NCI-H2107 treated with DMSO at 0.1 percent for 48 hours (cell line): ENCODE measurements around the gene NBEA.

Source experiments
- DNase-seq: peaks from one replicate; lab custom pipeline; 2025; ENCODE audit not compliant: unreplicated experiment; lab: John Stamatoyannopoulos, UW

Gene NBEA

DNA sequence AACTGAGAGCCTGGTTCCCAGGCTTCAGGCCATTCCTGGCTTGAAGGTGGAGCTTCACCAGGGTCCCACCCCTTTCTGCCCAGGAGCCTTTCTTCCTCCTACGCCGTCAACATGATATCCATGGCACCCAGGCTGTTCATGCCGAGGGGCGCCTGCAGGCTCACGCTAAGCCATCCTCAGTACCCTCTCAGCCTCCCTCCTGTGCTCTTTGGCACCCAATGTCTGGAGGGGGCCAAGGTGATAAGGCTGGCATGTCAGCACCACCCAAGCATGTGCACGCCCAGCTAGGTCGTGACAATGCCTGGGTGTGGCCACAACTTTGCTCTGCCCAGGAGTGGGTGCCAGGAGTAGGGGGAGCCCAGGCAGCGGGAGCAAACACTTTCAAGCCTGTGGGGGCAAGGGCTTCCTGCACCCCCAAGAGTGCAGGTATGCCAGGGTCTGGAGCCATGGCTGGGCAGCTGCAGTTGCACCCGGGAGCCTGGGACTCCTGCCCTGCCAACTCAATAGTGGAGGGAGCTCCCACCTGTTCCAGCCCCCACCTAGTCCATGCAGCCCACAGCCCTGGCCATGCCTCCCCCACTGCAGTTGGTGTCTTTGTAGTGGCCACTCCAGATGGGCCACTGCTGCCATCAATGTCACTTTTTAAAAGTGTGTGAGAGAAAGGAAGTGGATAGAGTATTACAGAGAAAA lies 314.5 kb downstream of the NBEA start:
- no peak for DNase-seq

DNA sequence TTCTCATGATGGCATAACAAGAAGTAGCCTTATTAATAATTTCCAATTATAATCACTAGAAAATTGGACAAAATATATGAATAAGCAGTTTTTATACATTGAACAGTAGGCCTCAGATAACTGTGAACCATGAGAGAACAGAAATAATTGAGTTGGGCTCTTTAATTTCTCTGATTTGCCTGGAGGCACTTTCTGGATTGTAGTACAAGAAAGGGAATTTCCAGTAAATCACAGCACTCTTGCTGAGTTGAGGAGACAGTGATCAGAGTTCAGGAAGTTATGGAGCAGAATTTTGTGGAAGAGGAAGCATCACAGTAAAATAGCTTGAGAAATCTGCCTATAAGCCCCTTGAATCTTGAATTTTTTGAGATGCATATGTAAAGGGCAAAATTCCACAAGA lies 318.2 kb downstream of the NBEA start:
- no peak for DNase-seq

DNA sequence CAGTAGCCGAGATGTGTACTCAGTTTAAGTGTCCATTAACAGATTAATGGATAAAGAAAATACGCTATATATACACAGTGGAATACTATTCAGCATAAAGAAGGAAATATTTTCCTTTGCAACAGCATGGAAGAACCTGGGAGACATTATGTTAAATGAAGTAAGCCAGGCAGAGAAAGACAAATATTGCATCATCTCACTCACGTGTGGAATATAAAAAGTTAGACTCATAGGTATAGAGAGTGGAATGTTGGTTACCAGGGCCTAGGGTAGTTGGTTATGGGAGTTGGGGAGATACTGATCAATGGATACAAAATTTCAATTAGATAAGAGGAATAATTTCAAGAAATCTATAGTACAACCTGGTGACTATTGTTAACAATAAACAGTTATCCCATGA lies 324.3 kb downstream of the NBEA start:
- DNase-seq, result no peak

DNA sequence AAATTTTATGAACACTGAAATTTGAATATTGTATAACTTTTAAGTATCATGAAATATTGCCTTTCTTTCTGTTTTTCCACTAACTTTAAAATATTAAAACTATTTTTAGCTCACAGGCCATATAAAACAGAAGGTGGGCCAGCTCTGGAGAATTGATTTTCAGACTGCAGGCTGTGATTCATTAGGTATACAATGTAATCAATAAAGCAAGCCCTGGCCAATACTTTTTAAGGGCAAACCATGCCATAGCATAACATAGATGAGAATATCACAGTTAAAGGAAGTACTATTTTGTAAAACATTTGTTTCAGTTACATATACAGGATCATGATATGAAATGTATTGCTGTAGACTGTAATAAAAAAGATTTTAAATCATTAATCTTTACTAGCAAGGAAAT lies 336.8 kb downstream of the NBEA start:
- no peak for DNase-seq

DNA sequence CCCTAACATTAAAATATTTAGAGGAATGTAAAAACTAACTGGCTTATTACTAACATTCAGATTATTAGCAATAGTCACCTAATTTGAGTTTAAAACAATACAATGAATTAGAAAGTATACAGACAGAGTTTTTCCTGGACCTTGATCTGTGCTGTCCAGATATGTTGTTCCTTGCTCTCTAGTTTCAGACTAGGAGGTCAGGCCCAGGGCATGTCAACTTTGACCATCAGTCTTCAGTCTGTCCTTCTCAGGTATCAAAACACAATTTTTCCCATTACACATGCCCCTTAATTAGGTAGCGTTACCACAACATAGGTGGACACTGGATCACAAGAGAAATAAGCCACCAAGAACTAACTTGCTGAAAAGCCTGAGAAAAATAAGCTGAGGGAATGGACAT lies 337.4 kb downstream of the NBEA start:
- no peak for DNase-seq

DNA sequence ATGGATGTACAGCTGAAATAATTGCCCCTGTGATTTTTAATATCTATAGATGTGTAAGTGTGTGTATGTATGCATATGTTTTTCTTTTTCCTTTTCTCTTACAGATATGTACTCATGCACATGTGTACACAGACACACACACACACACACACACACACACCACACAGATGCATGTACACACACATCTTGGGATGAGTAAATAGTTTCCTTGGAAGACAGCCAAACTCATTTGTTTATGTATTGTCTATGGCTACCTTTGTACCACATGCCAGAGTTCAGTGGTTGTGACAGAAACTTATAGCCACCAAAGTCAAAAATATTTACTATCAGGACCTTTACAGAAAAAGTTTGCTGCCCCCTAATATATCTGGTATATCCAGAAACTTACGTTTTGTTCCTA lies 341.8 kb downstream of the NBEA start:
- DNase-seq, result no peak

DNA sequence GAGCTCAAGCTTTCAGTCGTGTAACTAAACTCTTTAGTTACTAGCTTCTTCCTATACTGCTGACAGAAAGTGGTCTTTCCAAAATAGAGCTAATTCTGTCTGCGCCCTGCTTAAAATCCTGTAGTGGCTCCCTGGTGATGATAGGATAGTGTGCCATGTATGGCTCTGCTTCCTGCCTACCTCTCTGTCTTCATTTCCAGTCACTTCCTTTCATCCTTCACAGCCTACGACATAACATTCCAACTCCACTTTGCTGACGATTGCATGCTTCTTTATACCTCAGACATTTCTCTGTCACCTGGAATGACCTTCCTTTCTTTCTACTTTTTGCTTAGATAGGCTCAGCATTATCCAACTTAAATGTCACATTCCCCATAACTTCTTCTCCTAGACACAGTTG lies 343.6 kb downstream of the NBEA start:
- DNase-seq, result no peak

DNA sequence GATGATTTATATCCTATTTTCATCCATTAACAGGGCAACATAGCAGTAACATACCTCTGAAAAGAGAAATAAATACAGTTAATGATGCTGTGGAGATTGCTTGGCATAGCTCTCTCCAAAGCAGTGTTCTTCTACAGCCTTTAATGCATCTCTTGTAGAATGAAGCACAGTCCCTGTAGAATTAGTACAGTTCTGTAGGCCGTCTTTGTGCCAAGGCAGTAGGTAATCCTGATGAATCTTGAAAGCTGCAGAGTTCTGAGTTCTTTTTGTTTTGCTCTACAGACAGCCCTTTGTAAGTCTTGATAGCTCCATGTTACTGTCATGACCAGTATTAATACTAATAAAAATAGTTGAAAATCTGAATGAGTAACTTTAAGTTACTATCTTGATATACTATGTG lies 350.3 kb downstream of the NBEA start:
- DNase-seq, result no peak

DNA sequence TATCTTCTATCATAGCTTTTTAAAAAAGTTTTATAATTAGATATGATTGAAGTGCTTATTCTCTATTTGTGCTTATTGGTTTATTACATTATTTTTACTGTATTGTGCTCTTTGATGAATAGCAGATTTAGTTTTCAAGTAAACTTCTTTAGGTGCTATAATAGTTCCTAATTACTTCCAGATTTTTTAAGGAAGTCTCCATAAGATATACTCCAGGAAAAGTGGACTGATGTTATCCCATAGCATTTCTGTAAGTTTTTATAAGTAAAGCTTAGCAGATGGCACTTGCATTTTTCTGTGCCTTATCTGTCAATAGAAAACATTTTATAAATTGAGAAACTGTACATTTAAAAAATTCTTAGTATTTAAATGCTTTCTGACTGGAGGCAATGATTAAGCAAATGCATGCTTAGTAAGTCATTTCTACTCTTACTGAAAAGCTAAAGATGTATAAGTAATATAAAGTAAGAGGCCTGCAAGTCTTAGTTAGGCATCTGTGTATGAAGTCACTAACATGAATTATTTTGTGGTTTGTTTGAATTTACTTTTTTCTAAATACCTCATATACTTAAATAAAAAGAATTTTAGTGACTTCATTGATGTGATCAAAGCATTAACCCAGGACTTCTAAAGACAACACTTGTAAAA lies 351.6 kb downstream of the NBEA start:
- no peak for DNase-seq

DNA sequence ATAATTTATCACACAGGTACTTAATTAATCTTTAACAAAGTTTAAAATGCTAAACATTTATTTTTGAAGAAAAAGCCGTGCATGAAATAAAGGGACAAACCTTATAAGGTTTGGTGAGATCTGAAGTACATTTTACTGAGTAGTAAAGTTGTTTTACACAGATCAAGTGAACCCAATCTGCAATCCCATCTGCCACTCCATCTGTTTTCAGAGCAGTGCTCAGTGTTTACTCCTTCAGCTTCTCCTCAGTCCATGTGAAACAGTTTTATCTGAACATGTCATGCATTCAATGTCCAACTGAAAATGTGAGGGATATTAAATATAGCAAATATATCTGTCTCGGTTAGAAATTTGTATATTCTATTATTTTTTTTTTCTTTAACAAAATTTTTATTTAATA lies 367.6 kb downstream of the NBEA start:
- DNase-seq, result no peak

DNA sequence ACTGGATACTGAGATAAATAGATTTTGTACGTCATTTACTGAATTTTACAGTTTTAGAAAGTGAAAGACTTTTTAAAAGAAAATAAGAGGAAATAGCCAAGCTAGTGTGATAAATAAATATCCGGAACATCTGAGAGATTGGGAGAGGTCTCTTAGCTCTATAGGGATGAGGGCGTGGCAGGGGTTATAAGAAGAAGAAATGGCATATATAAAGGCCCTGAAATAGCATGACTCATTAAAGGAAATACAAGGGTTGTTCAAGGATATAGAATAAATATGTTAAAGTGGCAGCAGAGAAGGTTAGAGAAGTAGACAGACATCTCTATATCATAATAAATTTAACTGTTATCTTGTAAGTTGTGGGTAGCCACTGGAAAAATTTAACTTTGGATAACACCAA lies 390.1 kb downstream of the NBEA start:
- no peak for DNase-seq

DNA sequence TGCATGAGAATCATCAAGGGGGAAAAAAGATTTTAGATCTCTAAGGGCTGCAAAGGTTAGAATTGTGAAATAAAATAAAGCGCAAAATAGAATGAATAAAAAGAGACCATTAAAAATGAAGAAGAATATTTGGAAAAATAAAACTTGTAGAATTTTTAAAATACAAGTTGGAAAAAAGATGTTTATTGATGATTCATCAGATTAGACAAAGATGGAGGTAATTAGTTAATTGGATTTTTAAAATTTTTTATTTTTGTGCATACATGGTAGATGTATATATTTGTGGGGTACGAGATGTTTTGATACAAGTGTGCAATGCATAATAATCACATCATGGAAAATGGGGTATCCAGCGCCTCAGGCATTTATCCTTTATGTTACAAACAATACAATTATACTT lies 391.1 kb downstream of the NBEA start:
- DNase-seq, result no peak

DNA sequence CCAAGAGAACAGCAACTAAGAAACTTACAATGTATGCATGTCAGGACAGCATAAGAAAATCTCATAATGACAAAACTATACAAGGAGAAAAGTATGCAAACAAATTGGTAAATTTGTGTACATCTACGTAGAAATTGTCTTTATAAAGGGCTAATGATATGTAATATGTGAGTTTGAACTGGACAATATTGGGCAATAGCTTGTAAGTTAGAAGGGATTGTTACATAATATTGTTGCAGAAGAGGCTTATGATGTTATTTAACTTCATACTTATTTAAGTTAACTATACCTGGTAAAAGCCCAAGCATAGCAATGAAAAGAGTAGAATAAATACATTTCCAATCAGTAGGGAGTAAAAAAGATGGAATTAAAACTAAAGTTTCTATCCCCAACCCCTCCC lies 400.4 kb downstream of the NBEA start:
- DNase-seq, result no peak

DNA sequence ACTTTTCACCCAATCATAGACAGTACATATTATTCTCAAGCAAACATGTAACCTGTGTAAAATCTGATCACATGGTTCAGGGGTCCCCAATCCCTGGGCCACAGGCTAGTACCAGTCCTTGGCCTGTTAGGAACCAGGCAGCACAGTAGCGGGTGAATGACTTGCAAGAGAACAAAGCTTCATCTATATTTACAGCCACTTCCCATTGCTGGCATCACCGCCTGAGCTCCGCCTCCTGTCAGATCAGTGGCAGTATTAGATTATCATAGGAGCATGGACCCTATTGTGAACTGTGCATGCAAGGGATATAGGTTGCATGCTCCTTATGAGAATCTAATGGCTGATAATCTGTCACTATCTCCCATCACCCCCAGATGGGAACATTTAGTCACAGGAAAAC lies 401.3 kb downstream of the NBEA start:
- no peak for DNase-seq

DNA sequence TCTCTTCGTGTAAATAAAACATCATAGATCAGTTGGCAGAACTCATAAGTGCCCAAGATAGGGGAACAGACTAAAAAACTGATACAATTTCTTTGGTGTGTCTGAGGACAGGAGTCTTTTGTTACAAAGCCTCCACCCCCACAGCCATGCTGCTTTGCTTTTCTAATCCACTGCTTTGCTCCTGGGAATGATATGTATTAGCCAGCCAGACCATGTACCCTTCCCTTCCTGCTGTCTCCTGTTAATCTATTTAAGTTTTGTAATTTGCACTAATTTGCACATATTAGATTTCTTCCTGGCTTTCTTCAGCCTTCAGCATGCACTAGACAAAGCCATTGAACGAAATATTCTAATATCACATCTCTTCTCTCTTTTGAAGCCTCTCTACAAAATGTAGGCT lies 403.9 kb downstream of the NBEA start:
- DNase-seq, result no peak

DNA sequence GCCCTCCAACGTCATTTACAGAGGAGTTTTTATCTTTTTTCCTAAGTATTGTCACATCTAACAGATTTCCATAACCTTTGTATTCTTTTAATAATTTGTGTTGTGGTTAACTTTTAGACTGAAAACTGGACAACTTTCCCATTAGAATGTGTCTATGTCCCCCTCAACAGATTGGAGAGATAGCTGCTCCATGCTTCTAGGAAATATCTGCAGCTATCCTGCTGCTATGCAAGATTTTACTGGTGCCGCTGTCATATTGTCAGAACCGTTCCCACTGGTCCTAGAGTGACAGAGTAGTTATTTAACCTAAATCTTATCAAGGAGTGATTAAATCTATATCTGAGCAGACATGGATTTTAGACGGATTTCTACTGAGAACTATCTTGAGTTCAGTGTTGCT lies 404.4 kb downstream of the NBEA start:
- no peak for DNase-seq

DNA sequence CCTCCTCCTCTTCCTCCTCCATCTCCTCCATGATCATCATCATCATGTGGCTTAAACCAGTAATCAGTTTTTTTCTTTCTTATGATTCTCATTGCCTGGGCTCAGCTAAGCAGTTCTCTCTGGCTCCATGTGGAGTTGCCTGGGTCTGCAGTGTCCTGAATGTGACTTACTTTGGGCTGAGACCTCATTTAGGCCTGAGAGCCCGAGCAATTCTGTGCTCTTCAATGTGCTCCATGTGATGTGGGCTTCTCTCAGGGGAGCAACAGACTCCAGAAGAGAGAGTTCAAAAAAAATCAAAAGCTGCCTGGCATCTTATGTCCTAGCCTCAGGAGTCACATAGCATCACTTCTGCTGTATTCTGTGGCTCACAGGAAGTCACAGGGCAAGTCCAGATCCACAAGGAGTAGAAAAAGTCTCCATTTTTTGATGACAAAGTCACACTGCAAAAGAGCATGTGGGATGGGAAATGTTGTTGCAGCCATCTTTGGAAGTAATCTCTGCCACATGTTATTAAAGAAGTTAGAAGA lies 405.7 kb downstream of the NBEA start:
- no peak for DNase-seq

DNA sequence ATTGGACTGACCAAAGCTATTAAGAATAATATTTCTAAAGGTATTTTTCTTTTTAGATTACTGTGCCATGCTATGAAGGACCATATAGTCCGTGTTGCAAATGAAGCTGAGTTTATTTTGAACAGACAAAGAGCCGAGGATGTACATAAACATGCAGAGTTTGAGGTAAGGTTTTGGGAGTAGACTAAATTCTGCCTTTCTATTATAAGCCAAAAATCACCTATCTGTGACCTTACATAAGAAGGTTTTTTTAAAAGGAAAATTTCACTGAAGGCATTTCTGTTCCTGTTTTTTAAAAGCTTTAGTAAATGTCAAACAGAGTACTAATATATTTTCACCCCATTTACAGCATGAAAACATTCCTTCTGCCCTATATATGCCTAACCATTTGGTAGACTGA lies 407.0 kb downstream of the NBEA start:
- DNase-seq, result no peak

DNA sequence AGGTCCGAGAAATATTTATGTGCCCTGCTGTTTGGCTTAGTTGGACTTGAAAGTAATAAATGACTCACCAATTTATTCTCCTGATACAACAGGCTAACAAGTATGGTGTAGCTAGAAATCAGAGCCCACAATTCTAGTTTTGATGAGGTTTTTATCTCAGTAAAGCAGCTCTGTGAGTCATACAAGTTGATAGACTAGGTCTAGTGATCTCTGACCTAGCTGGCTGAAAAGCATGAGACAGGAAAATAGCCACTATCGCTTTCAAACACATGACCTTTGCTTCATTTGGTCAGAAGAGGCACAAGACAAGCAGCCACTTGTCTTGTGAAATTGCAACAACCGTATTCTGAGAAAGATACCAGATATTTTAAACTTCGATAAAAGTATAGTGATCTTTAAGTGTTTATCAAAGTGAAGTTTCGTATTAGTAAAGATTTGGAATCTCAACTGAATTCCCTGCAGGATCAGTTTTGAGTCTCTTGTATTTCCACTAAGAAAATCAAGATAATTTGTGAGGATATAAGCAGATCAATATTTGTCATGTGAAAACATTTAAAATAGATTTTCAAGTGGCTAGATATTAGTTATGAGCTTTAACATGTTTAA lies 407.7 kb downstream of the NBEA start:
- DNase-seq, result no peak

DNA sequence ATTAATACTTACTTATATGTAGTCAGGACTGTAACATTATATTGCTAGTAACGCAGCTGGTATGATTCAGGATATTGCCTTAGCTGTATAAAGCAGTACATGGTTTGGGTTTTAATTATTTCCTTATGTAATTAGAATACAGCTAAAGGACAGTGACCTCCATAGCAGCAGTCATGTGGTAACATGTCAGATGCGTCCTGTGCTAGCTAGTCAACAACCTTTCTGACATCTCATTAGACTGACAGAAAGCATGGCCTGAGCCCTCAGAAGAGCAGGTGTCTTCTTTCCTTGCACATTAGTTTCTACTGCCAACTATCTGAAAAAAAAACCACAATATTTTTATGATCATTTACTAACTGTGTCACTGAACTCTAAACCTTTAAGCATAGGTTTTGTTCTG lies 412.2 kb downstream of the NBEA start:
- no peak for DNase-seq

DNA sequence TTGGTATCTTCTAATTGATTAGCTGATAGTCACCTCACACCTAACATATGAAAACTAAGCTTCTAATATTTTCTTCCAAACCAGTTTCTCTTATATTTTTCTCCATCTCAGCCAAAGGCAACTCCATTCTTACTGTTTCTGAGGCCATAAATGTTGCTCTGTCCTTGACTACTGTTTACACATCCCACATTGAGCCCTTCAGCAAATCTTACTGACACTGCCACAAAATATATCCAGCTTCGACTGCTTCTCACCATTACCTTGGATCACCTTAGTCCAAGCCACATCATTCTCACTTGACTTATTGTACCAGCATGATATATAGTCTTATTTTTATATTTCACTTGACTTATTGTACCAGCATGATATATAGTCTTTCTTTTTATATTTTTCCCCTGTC lies 412.8 kb downstream of the NBEA start:
- no peak for DNase-seq

DNA sequence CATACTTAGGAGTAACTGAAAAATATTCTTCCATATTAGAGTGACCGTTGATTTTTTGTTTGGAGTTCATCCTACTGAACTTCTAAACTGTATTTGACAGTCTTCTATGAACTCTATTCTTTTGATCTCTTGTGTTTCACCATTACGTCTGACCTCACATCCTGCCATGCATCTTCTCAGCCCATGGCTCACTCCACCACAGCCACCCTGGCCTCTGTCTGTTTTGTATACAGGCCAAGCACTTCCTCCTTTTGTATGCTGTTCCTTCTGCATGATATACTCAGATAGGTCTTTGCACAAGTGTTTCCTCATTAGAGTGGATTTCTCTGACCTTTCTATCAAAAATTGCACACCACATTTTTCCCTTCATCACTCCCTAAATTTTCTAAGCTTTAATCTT lies 414.5 kb downstream of the NBEA start:
- no peak for DNase-seq

DNA sequence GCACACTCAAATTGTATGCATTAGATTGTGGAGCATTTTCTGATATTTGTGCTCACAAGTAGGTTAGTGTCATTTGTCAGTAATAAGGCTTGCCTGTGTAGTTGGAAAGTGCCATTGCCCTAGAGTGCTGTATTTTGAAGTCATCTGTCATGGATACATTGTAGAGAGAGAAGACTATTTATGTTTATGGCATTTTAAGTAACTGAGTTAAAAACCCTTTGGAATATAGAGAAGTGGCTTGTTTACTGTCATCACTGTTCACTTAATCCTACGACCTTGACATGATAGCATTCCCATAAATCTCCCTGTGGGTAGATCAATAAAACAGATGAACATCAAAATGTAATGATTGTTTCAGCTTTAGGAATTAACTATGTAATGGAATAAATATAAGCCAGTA lies 423.8 kb downstream of the NBEA start:
- DNase-seq, result no peak
